OCI-LY3 (cell line): ENCODE measurements around the gene NAT8L.

Experiments used
- H2AFZ ChIP-seq: fragments of 200-600, 300-600 bp; shearing (Covaris generic); 2 replicates; pipeline ENCODE4 v1.6.0; 2014; ENCODE audit warnings: antibody characterized with exemption, low read depth, low read length
- H3K27ac ChIP-seq: fragments of 200-600, 300-600 bp; sonication (generic); 2 replicates; pipeline ENCODE4 v1.5.1; 2014; ENCODE audit warnings: mild to moderate bottlenecking, low read length, moderate library complexity, mixed read lengths
- H3K27me3 ChIP-seq: fragments of 200-600, 300-600 bp; sonication (generic); 2 replicates; pipeline ENCODE4 v1.6.1; 2014; ENCODE audit warnings: low read depth, low read length, mixed read lengths
- H3K36me3 ChIP-seq: fragments of 200-600, 300-600 bp; sonication (generic); replicated peaks from 2 replicates; pipeline ENCODE3; 2014; ENCODE audit warnings: low read depth, low read length, mixed read lengths
- H3K4me1 ChIP-seq: fragments of 300-600, 200-600 bp; sonication (generic); 2 replicates; pipeline ENCODE4 v1.6.1; 2014; ENCODE audit warnings: low read length, mixed read lengths
- H3K4me2 ChIP-seq: fragments of 200-600, 300-600 bp; sonication (generic); 2 replicates; pipeline ENCODE4 v1.6.1; 2014; ENCODE audit warnings: low read length, mixed read lengths
- H3K4me3 ChIP-seq: fragments of 300-600, 200-600 bp; sonication (generic); 2 replicates; pipeline ENCODE4 v1.5.1; 2014; ENCODE audit warnings: antibody characterized with exemption, mild to moderate bottlenecking, low read length, moderate library complexity
- H3K79me2 ChIP-seq: fragments of 300-600, 200-600 bp; shearing (Covaris generic); 2 replicates; pipeline ENCODE4 v1.6.1; 2014; ENCODE audit warnings: mild to moderate bottlenecking, low read length, mixed read lengths
- H3K9ac ChIP-seq: fragments of 300-600, 200-600 bp; shearing (Covaris generic); 2 replicates; pipeline ENCODE4 v1.6.0; 2014; ENCODE audit warnings: mild to moderate bottlenecking, low read length, moderate library complexity
- H3K9me3 ChIP-seq: fragments of 200-600, 300-600 bp; shearing (Covaris generic); 2 replicates; pipeline ENCODE4 v1.6.1; 2014; ENCODE audit warnings: low read length, mixed read lengths; ENCODE audit not compliant: insufficient read depth
- H4K20me1 ChIP-seq: fragments of 200-600, 300-600 bp; sonication (generic); 2 replicates; pipeline ENCODE4 v1.6.1; 2016; ENCODE audit warnings: low read length, mixed read lengths; ENCODE audit not compliant: insufficient read depth
- EZH2phosphoT487 ChIP-seq: fragments of 200-600 bp; shearing (Covaris generic); IDR thresholded peaks from 2 replicates; pipeline ENCODE4 v1.6.1; 2018; ENCODE audit warnings: antibody characterized with exemption, mixed run types, low read depth
- TF ChIP-seq, protein P1 (sequence below): fragments of 200-600, 300-600 bp; sonication (generic); IDR thresholded peaks from 2 replicates; pipeline ENCODE4 v1.5.1; 2014; ENCODE audit warnings: antibody characterized with exemption, low read length, low read depth

NAT8L gene

DNA sequence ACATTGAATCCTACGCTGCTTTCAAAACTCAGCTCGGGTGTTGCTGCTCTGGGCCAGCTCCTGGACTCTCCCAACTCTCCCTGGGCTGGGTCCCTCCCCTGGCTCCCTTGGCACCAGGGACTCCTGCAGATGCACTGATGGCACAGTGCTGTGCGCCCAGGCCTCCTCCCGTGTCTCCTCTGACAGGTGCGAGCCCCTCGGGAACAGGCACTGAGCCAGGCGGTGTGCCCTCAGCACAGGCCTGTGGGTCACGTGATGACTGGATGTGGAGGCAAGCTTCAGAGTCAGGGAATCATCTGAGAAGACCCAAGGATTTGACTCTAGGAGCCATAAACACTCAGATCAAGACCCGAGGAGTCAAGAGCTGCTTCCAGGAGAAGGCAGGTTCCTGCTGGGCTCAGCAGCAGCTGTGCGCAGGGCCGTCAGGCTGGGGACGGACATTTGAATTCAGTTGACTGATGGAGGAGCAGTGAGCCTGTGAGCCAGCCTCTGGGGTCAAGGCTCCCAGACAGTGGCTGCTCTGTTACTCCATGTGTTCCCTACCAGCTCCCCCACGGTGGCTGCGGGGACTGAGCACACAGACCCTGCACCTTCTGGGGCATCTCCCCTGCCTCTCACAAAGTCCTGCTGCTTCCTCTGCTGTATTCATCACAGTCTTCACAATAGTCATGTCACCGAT is 33.0 kb downstream of the NAT8L start:
- Histone ChIP-seq H3K27ac (no peak overlapping the region), H3K4me3 (no peak overlapping the region), H3K9me3 (peaks cover 6% of the 10 kb centered on the region; the same call in 1 of the 2 replicates), H3K79me2 (no peaks in the 10 kb centered on the region), H3K36me3 (no peaks in the 10 kb centered on the region), H3K4me1 (no peaks in the 10 kb centered on the region), H2AFZ (no peak overlapping the region), H3K9ac (no peak overlapping the region), H4K20me1 (no peaks in the 10 kb centered on the region), H3K4me2 (no peak overlapping the region), H3K27me3 (no peaks in the 10 kb centered on the region)
- TF ChIP-seq, protein P1, sequence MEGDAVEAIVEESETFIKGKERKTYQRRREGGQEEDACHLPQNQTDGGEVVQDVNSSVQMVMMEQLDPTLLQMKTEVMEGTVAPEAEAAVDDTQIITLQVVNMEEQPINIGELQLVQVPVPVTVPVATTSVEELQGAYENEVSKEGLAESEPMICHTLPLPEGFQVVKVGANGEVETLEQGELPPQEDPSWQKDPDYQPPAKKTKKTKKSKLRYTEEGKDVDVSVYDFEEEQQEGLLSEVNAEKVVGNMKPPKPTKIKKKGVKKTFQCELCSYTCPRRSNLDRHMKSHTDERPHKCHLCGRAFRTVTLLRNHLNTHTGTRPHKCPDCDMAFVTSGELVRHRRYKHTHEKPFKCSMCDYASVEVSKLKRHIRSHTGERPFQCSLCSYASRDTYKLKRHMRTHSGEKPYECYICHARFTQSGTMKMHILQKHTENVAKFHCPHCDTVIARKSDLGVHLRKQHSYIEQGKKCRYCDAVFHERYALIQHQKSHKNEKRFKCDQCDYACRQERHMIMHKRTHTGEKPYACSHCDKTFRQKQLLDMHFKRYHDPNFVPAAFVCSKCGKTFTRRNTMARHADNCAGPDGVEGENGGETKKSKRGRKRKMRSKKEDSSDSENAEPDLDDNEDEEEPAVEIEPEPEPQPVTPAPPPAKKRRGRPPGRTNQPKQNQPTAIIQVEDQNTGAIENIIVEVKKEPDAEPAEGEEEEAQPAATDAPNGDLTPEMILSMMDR, result no peak
- no peak for TF ChIP-seq EZH2phosphoT487

DNA sequence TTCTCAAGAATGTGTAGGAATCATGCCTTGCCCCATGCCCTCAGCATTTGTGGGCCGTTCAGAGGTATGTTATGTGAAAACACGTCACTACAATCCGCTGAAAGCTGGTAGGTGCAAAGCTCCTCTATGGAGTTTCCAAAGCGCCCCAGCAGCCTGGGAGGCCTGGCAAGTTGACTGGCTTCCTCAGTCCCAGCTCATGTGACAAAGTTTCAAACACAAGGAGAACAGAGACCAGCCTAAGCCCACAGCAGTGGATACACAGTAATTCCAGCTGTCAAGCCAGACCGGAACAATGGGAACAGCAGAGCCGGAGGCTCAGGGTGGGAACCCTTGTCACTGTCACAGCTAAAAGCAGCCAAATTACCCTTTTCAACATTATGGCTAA is 33.5 kb downstream of the NAT8L start:
- TF ChIP-seq EZH2phosphoT487, result no peak
- TF ChIP-seq, protein P1, result no peak
- Histone ChIP-seq H3K4me3 (no peak overlapping the region), H4K20me1 (no peaks in the 10 kb centered on the region), H3K36me3 (no peaks in the 10 kb centered on the region), H3K4me2 (no peak overlapping the region), H3K4me1 (no peaks in the 10 kb centered on the region), H2AFZ (no peak overlapping the region), H3K9me3 (peaks cover 4% of the 10 kb centered on the region; the same call in 1 of the 2 replicates), H3K27me3 (no peaks in the 10 kb centered on the region), H3K9ac (no peak overlapping the region), H3K79me2 (no peaks in the 10 kb centered on the region), H3K27ac (no peak overlapping the region)

DNA sequence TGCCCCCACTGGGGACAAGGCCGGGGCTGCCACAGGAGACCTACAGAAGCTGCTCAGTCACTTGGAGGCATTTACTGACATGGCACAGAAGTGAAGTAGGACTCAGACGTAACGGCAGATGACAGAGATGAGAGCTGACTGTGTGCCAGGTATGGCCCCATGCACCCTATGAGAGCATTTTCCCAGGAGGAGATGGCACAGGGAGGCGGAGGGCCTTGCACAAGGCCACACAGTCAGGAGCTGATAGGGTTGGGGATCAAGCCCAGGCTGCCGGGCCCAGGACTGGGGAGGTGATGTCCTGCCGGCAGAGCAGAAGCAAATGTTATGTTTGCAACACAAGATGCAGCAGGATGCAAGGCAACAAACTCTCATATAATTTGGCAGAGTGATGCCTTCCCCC is 34.1 kb downstream of the NAT8L start:
- Histone ChIP-seq H3K9ac (no peak overlapping the region), H3K79me2 (no peaks in the 10 kb centered on the region), H3K27me3 (no peaks in the 10 kb centered on the region), H3K27ac (no peak overlapping the region), H2AFZ (no peak overlapping the region), H3K4me2 (no peak overlapping the region), H3K9me3 (peaks cover 4% of the 10 kb centered on the region; the same call in 1 of the 2 replicates), H3K36me3 (no peaks in the 10 kb centered on the region), H3K4me3 (no peak overlapping the region), H4K20me1 (no peaks in the 10 kb centered on the region), H3K4me1 (no peaks in the 10 kb centered on the region)
- TF ChIP-seq, protein P1, result no peak
- no peak for TF ChIP-seq EZH2phosphoT487

DNA sequence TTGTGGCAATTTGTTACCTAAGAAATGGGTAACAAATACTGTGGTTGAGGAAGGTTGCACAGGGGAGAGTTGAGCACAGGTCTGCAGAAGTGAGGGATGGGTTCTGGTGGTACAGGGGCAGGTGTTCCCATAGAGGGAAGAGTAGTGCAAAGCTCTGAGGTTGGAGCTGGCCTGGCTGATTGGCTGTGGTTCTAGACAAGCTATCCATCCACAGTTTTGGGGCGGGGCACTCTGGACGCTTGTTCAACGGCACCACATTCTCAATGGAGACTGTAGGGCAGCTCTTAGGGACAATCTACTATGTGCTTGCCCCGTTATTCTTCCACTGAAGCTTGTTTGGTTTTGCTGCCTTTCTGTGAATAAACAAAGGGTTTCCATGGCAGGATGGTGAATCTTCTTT is 35.4 kb downstream of the NAT8L start:
- H3K27ac ChIP-seq, result no peak overlapping the region
- no peaks in the 10 kb centered on the region for H3K27me3 ChIP-seq
- no peaks in the 10 kb centered on the region for H4K20me1 ChIP-seq
- TF ChIP-seq EZH2phosphoT487, result no peak
- TF ChIP-seq, protein P1, result no peak
- H3K36me3 ChIP-seq, result no peaks in the 10 kb centered on the region
- H3K4me1 ChIP-seq, result no peaks in the 10 kb centered on the region
- H3K9ac ChIP-seq, result no peak overlapping the region
- H2AFZ ChIP-seq, result no peak overlapping the region
- peaks cover 4% of the 10 kb centered on the region; the same call in 1 of the 2 replicates for H3K9me3 ChIP-seq
- no peak overlapping the region for H3K4me3 ChIP-seq
- H3K79me2 ChIP-seq, result no peaks in the 10 kb centered on the region
- H3K4me2 ChIP-seq, result no peak overlapping the region
